ENCODE results near the gene MAP1B. TPM values are rescaled to one million over a fixed set of nuclear protein-coding genes. Genes with fewer than 3 reads are reported as not detected.
A peak's percentile ranks its signal among the peaks of the same experiment; 100 is the strongest.

Gene MAP1B
- total and polyA plus RNA-seq, 9 of the 15 experiments (the other 6 are each of a cell fraction or from before 2014, with no cell fraction given): 5.2 to 66.1 (median 17.3) TPM

DNA sequence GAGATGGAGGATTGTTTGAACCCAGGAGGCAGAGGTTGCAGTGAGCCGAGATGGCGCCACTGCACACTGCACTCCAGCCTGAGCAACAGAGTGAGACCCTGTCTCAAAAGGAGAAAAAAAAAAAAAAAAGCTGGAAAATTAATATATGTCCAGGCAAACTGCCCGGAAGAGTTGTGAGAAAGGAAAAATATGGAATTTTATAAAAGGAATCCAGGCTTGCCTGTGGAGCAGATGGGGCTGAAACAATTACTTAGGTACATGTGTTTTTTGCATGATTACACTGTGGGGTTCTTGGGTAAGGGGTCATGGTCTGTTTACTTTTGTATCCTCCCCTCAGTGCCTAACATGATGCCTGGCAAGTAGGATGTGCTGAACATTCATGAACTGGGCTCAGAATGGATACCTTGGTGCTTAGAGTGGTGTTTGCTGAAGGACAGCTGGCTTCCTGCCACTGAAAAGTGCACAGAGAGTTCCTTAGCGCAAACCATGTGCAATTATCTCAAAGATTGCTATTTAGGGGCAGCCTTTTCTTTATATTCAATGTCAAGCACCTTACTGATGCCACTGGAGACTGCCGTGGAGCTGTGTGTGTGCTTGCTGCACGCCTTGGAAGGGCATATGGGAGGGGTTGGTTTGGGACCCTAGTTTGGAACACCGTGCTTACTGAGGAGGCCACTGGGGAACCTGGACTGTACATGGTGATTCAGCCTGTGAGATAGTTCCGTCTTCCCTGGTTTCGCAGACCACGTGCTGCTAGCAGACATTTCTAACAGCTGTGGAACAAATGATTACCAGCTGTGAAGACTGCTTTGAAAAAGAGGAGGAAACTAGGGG, 78.4 kb downstream of the MAP1B start (continued):
- TF ChIP-seq, protein P1, sequence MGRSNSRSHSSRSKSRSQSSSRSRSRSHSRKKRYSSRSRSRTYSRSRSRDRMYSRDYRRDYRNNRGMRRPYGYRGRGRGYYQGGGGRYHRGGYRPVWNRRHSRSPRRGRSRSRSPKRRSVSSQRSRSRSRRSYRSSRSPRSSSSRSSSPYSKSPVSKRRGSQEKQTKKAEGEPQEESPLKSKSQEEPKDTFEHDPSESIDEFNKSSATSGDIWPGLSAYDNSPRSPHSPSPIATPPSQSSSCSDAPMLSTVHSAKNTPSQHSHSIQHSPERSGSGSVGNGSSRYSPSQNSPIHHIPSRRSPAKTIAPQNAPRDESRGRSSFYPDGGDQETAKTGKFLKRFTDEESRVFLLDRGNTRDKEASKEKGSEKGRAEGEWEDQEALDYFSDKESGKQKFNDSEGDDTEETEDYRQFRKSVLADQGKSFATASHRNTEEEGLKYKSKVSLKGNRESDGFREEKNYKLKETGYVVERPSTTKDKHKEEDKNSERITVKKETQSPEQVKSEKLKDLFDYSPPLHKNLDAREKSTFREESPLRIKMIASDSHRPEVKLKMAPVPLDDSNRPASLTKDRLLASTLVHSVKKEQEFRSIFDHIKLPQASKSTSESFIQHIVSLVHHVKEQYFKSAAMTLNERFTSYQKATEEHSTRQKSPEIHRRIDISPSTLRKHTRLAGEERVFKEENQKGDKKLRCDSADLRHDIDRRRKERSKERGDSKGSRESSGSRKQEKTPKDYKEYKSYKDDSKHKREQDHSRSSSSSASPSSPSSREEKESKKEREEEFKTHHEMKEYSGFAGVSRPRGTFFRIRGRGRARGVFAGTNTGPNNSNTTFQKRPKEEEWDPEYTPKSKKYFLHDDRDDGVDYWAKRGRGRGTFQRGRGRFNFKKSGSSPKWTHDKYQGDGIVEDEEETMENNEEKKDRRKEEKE (IDR thresholded peaks at IDR 0.05; ENCODE audit: borderline replicate concordance in 1 of 2, control insufficient read depth in 1 of 2, low read depth in 2 of 2, low read length in 1 of 2): no peak
- TF ChIP-seq NEUROD1 (IDR thresholded peaks at IDR 0.05; ENCODE audit: borderline replicate concordance, low read depth, low read length, partially characterized antibody) (no peak), SP1 (CRISPR knock-in tag; IDR thresholded peaks at IDR 0.05) (no peak), MXI1 (IDR thresholded peaks at IDR 0.05; ENCODE audit: low read depth, low read length) (no peak)

DNA sequence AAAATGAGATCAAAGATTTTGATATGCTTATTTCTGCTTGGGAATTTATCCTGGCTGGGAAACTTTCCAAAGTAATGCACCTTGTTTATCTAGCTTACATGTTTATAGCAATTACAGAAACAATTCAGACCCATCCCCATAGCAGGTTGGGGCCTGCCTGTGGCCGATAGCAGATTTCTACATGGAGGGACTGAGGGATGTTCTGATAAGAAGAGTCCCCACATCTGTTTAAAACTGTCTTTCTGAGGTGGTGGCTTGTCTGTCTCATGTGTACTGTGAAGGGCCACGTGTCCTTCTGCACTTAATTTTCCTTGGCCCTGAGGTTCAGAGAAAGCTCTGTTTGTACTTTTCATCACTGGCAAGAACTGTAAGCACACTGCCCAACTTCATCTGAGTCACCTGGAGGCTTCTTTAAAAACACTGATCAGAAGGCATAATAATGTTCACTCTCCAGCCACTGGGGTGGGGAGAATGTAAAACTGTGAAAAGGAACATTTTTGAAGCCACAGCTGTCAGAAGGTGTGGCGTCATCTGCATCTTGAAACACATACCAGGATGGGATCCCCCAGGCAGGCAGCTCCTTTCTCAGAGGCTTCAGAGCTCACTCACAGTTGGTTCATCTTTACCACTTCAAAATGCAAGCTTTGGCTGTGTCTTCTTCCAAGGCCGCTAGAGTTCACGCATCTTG, 80.3 kb downstream of the MAP1B start:
- CTCF ChIA-PET (ENCODE audit: low intra/inter-chr PET ratio): no interaction called here
- no peak overlapping the region for H3K4me2 ChIP-seq (ENCODE audit: insufficient read depth, low read length)
- no peaks in the 10 kb centered on the region for H3K79me2 ChIP-seq (ENCODE audit: control insufficient read depth, insufficient read depth, low read length)
- H3K9ac ChIP-seq (ENCODE audit: insufficient read depth in 1 of 2, low read depth in 2 of 2, low read length in 2 of 2): no peak overlapping the region
- in situ Hi-C loops (cut with MboI) (no loop called here), intact Hi-C loops (cut with micrococcal nuclease) (no loop called here)
- no TSS peak for BruUV-seq (replicated peaks)
- no peaks in the 10 kb centered on the region for H3K9me1 ChIP-seq (ENCODE audit: control insufficient read depth, insufficient read depth, low read length)
- FAIRE-seq (peak; percentile 70), ATAC-seq (peak; percentile 51), DNase-seq (ENCODE audit: extremely low read depth in 1 of 4, low spot score in 3 of 4) (peak; percentile 52 to 65 (median 56))
- H3K27me3 ChIP-seq (ENCODE audit: control insufficient read depth in 2 of 2, insufficient read depth in 2 of 2, low read length in 2 of 2): no peaks in the 10 kb centered on the region
- no peak overlapping the region for H2AFZ ChIP-seq (ENCODE audit: low read depth, low read length)
- WGBS (ENCODE audit: insufficient coverage, low coverage, missing lambda C conversion rate): 57% methylated on average over 5 of the region's 5 CpGs
- POLR2A ChIA-PET: interaction anchor here (1.6 to 2.2 kb wide), 2 partner anchors 10 to 19 kb away, joined by 4 to 6 read pairs; no protein-coding TSS in a partner anchor
- no peaks in the 10 kb centered on the region for H4K20me1 ChIP-seq (replicated peaks; ENCODE audit: control insufficient read depth, insufficient read depth, low read length)
- no peak overlapping the region for H3K27ac ChIP-seq (ENCODE audit: extremely low read depth, low read depth, low read length)
- peaks cover 0 to 3% of the 10 kb centered on the region in 2 experiments; a peak in 2 of 5 replicates for H3K4me1 ChIP-seq (replicated peaks in 1 of 2; ENCODE audit: control insufficient read depth in 2 of 2, insufficient read depth in 2 of 2, low read length in 2 of 2)
- H3K4me3 ChIP-seq: no peak overlapping the region
- H3K36me3 ChIP-seq (ENCODE audit: control insufficient read depth, insufficient read depth, low read length): peaks cover 66% of the 10 kb centered on the region
- H3K9me3 ChIP-seq (replicated peaks; ENCODE audit: control insufficient read depth, insufficient read depth, low read depth, low read length): no peaks in the 10 kb centered on the region
- TF ChIP-seq MTA2 (IDR thresholded peaks at IDR 0.05; ENCODE audit: low read depth) (no peak; the same call in 1 of the 2 replicates), ESRRB (CRISPR knock-in tag; IDR thresholded peaks at IDR 0.05; ENCODE audit: borderline replicate concordance) (no peak), POLR2G (IDR thresholded peaks at IDR 0.05; ENCODE audit: low read depth, low read length) (no peak), NR2C2 (CRISPR knock-in tag; IDR thresholded peaks at IDR 0.05) (no peak), NR2C2 (tag; IDR thresholded peaks at IDR 0.05) (no peak), FOXK2 (conservative IDR thresholded peaks at IDR 0.05 in 1 of 2, IDR thresholded peaks at IDR 0.05 in 1 of 2; ENCODE audit: low read depth in 2 of 2) (0 out of 4 replicates have a peak, but pooled peaks of 1 of the 2 experiments have one; percentile 20)
- TF ChIP-seq, protein P2, sequence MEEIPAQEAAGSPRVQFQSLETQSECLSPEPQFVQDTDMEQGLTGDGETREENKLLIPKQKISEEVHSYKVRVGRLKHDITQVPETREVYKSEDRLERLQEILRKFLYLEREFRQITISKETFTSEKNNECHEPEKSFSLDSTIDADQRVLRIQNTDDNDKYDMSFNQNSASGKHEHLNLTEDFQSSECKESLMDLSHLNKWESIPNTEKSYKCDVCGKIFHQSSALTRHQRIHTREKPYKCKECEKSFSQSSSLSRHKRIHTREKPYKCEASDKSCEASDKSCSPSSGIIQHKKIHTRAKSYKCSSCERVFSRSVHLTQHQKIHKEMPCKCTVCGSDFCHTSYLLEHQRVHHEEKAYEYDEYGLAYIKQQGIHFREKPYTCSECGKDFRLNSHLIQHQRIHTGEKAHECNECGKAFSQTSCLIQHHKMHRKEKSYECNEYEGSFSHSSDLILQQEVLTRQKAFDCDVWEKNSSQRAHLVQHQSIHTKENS (CRISPR knock-in tag; IDR thresholded peaks at IDR 0.05): no peak

Data from K562 (cell line).